Measurements from ENCODE around the gene EID2B.

Gene EID2B, protein sequence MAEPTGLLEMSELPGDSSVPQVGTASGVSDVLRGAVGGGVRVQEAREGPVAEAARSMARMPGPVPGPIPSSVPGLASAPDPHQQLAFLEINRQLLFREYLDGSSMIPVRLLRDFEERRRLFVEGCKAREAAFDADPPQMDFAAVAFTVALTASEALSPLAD

DNA sequence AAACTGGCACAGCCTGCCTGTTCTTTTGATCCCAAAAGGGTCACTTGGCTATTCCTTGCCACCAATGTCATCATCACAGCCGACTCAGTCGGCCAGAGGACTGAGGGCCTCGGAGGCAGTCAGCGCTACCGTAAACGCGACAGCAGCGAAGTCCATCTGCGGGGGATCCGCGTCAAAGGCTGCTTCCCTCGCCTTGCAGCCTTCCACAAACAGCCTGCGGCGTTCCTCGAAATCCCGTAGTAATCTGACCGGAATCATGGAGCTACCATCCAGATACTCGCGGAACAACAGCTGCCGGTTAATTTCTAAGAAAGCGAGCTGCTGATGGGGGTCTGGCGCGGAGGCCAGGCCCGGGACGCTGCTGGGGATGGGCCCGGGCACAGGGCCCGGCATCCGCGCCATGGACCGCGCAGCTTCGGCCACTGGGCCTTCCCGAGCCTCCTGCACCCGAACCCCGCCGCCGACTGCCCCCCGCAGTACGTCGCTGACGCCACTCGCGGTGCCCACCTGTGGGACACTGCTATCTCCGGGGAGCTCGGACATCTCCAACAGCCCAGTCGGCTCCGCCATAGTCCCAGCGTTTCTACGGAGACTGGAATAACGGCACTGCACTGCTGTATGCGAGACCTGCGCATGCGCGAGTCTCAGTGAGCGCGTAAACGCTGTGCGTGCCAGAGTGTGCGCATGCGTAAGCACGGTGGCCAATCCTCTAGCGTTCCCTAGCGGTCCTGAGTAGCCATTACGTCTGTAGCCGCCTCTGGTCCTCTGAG is at the start of gene EID2B:
TSS of gene EID2B (minus strand) at position 620 of the 770 bp plus-strand sequence. CDS start at position 570, 50 bp downstream.
- DNase-seq (ENCODE audit: low read depth) = peak; percentile 88

DNA sequence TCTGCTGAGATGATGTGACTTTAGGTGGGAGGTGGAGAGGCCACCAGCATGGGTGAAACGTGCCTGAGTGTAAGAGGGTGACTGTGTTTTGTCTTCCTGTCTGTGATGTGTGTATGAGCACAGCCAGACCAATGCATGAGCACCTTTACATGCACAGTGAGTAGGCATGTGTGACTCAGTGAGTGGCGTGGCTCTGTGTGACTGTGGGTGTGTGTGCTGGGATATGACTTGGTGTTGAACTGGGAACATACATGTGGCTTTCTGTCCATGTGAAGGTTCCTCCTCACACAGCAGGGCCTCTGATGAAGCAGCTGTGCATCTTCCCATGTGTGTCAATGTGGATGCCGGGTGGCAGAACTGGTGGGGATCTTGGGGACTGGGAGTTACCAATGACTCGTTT is 49.8 kb upstream of the EID2B start:
- DNase-seq (ENCODE audit: low read depth) = no peak

DNA sequence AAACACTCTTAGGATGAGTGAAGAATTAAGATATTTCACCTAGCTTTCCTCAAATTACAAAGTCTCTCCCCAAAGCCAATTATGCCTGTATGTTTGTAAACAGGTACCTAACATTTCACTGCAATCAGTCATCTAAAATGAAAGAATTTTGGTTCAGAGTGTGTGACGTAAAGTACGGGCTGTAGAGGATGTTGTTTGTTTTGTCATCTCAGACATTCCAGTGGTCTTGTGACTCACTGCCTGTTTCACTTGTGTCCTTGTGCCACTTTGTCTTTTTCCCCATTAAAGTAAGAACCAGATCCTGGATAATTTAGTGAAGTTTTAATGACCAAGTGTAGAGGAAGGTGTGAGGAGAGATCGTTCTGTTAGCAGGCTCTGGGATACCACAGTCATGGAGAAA is 36.0 kb upstream of the EID2B start:
- no peak for DNase-seq (ENCODE audit: low read depth)

DNA sequence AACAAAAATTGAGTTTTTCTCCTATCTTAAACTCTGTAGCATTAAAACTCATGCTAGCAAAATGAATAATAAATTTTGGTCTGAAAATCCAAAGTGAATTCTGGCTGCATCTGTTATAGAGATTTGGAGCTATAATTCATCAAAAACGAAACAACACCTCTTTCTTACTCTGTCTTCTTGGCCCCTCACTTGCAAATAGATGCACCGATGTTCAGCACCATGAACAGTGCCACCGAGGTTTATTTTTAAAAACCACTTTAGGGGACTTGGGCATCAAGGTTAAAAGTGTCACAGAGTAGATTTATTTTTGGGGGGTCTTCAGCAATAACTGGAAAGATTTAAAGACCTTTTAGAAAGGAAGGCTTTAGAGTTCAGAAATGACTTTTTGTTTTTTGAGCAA is 33.4 kb upstream of the EID2B start:
- DNase-seq (ENCODE audit: low read depth) = no peak

DNA sequence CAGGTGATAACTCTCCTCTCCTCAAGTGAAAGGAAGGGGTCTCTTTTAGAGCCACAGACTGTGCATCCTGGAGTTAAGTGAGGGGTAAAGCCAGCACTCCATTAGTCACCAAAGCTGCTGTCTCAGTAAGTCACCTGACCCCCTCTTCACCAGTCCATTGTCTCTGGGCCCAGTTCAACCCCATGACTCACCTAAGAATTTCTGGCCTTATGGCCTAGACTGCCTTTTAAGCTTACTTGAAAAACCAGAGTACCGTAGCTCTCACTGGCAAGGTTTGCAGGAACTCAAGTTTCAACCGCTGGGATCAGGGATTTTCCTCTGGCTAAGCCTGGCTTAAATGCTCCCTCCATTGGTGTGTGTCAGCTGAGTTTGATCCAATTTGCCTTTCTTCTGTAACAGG is 30.8 kb upstream of the EID2B start:
- DNase-seq (ENCODE audit: low read depth) = no peak

DNA sequence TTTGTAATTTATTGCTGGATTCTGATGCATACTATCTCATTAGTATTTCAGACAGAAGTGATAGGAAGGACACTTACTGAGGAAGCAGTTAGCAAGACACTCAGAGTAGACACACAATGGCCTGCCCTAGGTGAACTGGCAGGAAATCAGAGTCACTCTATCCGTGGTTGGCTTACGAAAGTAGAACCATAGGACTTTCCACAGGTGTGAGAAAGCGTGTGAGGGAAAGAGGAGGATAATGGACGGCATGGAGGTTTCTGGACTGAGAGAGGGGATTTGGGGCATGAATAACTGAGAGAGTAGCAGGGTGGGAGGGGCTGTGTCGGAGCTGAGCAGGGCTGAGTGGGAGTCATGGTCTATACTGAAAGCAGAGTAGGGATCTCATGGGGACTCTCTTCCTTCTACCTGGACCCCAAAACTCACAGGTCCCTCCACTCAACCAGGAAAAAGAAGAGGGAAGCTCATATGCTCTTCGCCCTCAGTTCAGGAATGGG is 26.0 kb upstream of the EID2B start:
- DNase-seq (ENCODE audit: low read depth) = no peak

DNA sequence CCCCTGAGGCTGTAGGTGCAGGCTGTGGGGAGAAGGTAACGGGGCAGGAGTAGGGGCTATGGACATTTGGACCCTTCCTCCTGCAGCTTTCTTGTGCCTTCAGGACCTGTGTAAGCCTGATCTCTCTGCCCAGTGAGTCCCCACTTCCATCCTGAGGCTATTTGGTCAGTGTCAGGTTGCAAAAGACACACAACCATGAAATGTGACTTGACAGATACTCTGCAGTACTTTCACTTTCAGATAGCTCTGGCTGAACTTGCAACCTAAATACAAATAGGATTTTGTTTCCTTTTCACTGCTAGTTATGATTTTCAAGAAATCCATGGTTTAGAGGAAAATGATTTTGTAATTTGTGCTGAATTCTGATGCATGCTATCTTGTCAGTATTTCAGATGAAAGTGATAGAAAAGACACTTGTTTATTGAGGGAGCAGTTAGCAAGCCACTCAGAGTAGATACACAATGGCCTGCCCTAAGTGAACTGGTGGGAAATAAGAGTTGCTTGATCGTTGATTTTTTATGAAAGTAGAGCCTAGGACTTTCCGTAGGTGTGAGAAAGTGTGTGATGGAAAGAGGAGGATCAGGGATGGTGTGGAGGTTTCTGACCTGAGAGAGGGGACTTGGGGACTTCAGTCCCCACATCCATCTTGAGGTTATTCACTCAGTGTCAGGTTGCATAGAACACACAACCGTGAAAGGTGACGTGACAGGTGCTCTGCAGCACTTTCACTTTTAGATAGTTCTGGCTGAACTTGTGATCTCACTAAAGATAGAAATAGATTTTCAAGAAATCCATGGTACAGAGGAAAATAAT is 25.4 kb upstream of the EID2B start:
- DNase-seq (ENCODE audit: low read depth) = no peak

DNA sequence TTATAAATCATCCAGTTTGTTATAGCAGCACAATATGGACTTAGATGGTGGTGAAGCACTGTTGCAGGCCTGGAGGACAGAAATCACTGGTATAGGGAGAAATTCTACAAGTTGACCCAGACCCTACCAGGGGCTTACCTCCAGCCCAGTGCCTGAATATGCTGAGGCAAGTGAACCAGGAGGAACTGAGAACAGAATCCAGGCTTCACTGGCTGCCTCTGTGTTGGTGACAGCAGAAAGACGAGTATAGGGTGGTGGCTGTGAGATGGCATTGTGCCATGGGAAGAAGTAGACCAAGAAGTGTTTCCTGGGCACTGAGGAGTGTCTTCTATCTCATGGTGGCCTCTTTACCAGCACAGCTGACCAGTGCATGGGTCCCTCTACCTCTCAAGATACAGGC is 23.2 kb upstream of the EID2B start:
- DNase-seq (ENCODE audit: low read depth) = no peak

DNA sequence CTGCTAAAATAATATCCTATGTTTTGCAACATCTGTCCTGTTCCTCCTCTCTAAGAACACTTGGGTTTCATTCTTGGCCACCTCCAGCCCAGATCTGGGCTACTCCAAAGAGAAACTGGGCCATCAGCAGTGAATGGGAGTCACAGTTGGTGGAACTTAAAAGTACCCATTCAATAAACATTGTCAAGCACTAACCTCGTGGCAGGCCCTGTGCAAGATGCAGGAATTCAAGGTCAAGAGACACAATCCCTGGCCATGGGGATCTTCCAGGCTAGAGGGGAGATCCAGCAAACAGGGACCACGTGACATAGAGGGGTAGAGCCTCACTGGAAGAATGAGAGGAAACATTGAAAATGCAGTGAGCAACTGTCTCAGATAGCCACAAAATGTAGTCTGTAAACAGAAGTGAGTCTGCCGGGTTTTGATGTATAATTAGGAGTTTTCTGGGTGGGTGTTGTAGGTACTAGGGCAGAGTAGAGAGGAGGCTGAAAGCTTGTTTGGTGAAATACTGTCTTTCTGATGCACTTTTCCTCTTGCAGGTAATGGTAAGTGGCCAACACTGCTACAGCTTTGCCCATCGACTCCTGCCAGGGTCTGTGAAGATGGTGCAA is 22.2 kb upstream of the EID2B start:
- no peak for DNase-seq (ENCODE audit: low read depth)

DNA sequence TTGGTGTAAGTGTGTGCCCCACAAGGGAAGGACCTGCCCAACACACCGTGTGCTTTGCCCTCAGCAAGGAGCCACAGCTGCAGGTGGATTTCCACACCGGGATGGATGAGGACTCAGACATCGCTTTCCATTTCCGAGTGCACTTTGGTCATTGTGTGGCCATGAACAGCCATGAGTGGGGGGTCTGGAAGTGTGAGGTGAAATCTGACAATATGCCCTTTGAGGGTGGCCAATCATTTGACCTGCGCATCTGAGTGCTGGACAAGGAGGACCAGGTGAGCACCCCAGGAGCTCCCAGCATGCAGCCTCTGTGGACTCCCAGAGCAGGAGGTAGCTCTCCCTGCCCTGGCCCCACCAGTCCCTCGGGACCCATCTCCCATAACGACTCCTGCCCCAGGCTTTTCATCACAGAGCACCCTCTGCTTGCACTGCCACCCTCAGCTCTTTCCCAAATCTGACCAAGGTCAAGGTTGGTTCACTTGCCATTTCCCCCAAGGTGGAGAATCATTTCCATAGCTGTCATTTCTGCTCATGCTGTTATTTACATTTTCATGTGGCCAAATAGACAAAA is 20.5 kb upstream of the EID2B start:
- DNase-seq (ENCODE audit: low read depth) = no peak

DNA sequence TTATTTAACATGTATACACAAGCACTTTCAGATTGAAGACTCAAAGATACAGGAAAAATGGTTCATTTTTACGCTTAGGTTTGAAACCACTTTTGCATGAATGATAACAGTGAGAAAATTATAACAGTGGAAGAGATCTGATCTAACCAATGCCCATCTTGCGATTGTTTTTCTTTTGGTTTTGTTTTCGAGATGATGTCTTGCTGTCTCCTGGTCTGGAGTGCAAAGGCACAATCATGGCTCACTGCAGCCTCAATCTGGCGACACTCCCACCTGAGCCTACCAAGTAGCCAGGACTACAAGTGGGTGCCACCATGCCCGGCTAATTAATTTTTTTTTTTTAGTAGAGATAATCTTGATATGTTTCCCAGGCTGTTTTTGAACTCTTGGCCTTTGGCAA is 17.5 kb upstream of the EID2B start:
- DNase-seq (ENCODE audit: low read depth) = no peak

DNA sequence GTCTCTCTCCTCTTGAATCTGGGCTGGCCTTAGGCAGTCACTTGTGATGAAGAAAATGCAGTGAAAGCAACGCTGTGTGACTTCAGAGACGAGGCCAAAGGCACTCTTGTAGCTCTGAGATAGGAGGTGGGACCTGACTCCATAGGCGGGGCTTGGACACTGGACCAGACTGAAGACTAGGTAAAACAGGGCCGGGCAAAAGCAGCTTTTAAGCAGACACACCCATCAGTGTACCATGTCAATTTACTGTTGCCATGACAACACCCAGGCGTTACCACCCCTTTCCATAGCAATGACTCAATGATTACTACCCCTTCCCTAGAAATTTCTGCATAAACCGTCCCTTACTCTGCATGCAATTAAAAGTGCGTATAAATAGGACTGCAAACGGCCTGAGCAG is 13.9 kb upstream of the EID2B start:
- no peak for DNase-seq (ENCODE audit: low read depth)

DNA sequence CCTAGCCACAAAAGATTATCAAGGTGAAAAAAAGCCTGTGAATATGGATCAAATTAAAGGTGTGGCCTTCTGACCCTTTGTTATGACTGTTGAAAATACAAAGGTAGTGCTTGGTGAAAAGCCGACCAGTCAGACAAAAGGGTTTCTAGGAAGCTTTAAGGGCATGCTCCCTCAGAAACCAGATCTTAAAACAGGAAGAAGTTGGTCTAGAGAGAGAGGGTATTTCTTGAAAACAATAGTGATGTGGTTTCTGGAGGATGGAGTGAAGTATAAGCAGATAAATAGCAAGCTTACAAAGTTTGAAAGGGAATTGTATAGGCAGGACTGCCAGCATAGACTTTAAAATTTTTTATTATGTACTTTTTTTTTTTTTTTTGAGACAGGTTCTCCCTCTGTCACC is 12.3 kb upstream of the EID2B start:
- no peak for DNase-seq (ENCODE audit: low read depth)

DNA sequence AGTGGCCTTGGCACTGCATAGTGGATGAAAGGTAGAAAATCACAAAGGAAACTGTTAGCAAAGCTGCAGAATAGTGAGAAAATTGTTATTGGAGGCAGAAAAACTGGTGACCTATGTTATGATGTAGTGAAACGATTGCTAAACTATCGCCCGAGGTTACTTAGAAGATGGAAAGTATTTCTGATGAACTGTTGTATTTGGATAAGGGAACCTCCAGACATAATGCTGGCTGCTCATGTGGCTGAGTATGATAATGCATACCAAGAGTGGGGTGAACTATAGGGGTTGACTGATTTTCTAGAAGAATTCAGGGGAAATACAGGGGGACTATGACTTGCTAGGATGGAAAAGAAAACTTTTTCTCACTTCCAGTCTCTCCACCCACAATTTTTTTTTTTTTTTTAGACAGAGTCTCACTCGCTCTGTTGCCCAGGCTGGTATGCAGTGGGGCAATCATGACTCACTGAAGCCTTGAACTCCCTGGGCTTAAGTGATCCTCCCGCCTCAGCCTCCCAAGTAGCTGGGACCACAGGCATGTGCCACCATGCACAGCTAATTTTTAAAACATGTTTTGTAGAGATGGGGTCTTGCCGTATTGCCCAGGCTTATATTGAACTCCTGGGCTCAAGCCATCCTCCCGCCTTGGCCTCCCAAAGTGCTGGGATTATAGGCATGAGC is 11.7 kb upstream of the EID2B start:
- no peak for DNase-seq (ENCODE audit: low read depth)

DNA sequence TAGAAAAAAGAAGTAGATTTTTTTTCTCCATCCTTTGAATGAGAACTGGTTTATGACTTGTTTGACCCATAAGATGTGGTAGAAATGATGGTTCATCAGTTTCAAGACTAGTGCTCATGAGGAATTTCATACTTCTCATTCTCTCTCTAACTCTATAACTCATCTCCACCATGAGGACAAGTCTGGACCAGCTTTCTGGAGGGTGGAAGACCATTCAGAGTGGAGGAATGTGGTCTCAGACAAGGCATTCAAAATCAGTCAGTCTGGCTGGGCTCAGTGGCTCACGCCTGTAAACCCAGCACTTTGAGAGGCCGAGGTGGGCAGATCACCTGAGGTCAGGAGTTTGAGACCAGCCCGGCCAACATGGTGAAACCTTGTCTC is 10.8 kb upstream of the EID2B start:
- no peak for DNase-seq (ENCODE audit: low read depth)

DNA sequence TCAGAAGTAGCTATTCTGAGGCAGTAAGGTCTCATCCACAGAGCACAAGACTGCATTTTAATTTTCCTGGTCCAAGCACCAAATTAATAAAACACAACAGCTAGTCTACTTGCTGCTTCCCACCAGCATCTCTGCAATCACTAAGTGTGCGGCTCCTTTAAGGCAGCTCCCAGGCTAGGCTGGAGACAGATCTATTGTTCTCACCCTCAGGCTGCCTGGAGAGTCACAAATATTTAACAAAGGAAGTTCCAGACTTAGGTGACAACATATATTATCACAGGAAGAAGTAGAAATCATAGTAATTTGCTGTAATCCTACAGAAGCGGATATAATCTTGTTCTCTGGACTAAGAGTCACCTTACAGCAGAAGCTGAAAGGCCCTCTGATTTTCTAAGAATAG is 9.6 kb upstream of the EID2B start:
- DNase-seq (ENCODE audit: low read depth) = no peak

DNA sequence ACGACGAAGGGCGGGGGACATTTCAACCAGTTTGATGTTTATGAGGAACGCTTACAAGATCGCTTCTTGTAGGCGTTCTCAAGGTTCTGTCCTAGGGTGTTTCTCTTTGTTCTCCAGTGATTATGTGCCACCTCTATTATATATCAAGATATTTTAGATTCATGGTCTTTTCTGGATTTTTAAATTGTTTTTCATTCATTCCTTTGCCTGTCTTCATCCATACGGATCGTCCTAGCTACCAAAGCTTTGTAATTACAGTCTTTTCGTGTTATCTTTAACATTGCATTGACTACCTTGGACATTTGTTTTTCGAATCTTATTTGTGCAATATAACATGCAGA is 7.7 kb upstream of the EID2B start:
- no peak for DNase-seq (ENCODE audit: low read depth)

DNA sequence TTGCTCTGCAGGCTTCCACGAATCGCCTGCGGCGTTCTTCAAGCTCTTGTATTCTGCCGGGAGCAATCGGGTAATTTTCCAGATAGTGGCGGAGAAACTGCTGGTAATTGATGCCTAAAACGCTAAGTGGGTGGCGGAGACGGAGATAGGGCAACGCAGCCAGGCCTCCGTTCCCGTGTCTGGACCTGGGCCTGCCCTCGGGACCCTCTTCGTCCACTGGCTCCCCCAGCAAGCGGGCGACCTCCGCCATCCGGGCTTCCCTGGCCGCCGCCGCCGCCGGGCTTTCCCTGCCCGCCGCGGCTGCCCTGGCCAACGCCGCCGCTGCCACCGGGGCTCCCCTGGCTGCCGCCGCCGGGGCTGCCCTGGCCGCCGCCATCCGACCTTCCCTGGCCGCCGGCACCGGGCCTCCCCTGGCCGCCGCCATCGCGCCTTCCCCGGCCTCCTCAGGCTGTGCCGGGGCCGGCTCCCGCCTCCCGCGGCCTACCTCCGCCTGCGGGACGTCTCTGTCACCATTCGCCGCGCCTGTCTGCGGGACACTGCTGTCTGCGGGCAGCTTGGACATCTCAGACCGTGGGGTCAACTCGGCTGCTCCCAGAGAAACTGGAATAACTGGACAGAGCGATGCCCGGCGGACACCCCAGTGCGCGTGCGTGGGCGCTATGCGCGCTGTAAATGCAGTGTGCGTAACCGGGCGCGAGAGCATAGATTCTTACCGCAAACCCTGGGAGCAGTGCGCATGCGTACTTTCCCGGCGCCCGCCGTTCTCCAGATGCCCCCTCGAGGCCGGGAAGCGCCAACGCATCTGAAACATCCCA is 7.1 kb upstream of the EID2B start, which contains the start of gene EID2:
TSS of gene EID2 (minus strand) at position 644 of the 815 bp plus-strand sequence. CDS start at position 562, 82 bp downstream.
- DNase-seq (ENCODE audit: low read depth) = peak; percentile 90

DNA sequence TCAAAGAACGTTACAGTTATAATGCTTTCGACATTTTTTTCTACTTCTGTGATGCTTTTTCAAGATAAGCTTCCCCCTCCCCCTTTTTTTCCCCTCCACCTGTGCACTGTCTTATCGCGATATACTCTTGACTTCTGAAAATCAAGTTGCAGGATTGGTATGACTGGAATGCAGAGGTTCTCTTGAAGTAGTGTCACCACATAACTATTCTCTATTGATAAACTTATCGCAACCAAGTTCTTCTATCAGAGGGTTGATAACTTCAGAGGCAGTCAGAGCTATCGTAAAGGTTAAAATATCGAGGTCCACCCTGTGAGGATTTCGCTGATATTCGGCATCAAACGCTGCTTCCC is 6.5 kb upstream of the EID2B start:
- DNase-seq (ENCODE audit: low read depth) = no peak

DNA sequence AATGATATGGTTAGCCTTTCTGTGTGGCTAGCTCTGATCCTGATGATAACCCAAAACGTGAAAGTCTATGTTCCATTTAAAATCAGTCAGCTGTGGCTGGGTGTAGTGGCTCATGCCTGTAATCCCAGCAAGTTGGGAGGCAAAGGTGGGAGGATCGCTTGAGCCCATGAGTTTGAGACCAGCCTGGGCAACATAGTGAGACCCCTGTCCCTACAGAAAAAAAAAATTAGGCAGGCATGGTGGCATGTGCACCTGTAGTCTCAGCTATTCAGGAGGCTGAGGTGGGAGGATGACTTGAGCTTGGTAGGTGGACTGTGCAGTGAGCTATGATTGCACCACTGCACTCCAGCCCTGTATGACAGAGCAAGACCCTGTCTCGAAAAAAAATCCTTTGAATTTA is 1.1 kb upstream of the EID2B start:
- DNase-seq (ENCODE audit: low read depth) = no peak

DNA sequence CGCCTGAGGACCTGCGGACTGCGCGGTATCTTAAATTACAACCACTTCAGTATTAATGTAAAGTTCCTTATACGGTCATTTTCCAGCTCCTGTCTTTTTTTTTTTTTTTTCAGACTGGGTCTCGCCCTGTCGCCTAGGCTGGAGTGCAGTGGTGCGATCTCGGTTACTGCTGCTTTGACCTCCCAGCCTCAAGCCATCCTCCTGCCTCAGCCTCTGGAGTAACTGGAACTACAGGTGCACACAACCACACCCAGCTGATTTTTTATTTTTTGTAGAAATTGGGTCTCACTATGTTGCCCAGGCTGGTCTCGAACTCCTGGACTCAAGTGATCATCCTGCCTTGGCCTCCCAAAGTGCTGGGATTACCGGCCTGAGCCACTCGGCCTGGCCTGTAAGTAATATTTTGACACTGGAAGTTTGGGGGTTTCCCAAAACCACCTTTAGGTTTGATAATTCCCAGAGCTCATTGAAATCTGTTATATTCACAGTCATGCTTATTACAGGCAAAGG is 406 bp upstream of the EID2B start:
- no peak for DNase-seq (ENCODE audit: low read depth)

All from activated gamma-delta T cell treated with anti-CD3 and anti-CD28 coated beads, Interleukin-2, amount 50 U/mL, for 16 hours (primary cell).